GM15510 (cell line): ENCODE data around the gene PTPN5.

Source experiments
- POLR2A ChIP-seq: IDR thresholded peaks from 3 replicates; pipeline ENCODE4 v1.6.1; 2011; ENCODE audit warnings: borderline replicate concordance; ENCODE audit not compliant: insufficient read length; ENCODE audit errors: extremely low read depth

PTPN5 gene

DNA sequence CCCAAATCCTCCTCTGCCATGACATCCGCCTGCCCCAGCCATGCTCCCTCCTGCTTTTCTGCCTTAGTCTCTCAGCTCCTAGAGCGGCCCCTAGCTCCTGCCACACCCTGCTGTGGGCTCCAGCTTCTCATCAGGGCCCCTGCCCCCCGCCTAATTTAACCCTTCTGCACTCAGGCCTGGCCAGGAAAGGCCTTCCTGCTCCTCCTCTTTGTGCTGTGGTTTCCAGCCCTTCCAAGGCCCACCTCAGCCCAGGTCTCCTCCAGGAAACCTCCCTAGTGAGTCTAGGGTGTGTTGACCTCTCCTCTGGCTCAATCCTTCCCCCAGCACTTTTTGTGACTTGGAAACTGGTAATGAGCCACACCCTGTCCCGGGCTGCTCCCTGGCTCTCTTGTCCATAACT is 11.3 kb downstream of the PTPN5 start:
- TF ChIP-seq POLR2A = no peak

DNA sequence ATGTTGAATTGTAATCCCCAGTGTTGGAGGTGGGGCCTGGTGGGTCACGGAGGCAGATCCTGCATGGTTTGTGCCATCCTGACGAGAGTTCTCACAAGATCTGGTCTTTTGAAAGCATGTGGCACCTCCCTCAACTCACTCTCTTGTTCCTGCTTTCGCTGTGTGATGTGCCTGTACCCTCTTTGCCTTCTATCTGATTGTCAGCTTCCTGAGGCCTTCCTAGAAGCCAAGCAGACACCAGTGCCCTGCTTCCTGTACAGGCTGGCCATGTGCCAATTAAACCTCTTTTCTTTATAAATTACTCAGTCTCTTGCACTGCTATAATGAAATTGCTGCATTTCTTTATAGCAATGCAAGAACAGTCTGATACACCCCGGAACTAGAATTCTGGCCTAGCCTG is 13.1 kb downstream of the PTPN5 start:
- no peak for TF ChIP-seq POLR2A

DNA sequence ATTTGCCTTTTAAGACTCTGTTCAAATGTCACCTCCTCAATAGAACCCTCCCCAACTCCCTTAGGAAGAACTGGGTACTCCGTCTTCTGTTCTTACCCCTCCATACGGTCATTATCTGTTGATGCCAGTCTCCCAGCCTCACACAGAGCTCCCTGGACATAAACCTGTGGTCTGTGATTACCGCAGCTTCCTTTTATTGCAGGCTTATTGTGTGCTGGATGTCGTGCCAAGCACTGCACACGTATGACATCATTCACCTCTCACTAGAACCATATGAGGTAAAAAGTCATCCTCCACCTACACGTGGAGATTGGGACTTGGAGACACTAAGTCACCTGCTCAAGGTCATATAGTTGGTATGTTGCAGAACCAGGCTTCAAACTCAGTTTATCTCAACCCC is 15.3 kb downstream of the PTPN5 start:
- TF ChIP-seq POLR2A = no peak

DNA sequence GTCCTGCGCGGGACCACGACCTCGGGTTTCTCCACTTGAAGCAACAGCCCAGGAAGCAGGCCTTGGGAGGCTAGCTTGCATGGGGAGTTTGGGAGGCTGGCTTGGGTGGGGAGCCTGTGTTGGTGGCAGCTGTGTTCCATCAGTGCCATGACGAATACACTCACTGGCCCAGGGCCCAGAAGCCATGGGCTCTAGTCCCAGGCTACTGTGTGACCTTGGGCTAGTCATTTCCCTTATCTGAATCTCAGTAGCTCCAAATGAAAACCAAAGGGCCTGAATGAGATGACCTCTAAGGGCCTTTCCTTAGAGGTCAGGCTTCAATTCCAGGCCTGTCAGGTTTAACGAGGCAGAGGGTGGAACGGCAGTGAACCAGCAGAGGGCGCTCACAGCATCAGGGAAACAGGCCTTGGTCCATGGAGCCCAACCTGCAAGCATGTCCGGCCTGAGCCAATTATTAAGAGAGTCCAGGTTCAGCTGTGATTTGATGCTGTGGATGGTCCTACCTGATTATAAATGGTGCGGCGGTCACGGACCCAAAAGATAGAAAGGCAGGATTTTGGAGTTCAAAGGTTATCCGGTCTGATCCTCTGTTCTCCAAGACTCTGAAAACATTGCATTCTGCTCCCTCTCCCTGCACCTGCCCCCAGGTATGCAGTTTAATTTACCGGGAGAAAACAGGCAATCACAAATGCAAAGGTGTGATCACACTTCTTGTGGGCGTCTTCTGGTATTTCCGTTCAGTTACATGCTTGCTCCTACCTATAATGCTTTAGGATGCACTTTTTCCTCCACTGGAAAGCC is 15.9 kb downstream of the PTPN5 start:
- TF ChIP-seq POLR2A = no peak

DNA sequence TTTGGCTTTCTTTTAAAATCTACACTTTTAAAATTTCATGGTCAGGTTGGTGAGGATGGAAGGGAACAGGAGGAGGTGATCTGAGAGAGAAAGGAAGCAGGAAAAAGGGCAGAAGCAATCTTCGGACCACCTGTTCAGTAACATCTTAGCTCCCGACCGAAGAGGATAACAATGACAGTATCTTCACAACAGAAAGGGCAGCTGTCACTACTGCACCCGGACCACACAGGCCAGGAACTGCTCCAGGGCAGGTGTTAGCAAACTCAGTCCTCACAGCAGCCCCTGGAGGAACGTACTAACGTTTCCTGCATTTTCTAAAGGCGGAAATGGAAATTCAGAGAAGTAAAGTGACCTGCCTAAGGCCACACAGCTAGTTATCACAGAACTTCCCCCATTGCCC is 16.8 kb downstream of the PTPN5 start:
- no peak for TF ChIP-seq POLR2A

DNA sequence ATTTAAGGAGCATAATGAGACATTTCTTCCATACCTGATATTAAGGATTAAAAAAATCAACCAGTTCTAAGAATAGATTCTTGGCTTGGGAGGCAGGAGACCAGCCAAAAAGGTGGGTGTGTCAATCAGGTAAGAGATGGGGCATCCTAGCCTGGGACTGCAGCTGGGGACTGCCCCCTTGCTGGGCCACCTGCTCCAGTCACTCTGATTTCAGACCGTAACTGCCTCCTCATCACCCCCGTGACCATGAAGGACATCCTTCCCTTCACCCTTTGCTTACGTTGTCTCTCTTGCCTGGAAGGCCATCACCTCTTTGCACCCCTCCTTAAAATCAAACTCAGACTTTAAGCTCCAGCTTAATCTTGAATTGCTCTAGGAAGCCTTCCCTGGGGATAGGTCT is 17.9 kb downstream of the PTPN5 start:
- TF ChIP-seq POLR2A = no peak

DNA sequence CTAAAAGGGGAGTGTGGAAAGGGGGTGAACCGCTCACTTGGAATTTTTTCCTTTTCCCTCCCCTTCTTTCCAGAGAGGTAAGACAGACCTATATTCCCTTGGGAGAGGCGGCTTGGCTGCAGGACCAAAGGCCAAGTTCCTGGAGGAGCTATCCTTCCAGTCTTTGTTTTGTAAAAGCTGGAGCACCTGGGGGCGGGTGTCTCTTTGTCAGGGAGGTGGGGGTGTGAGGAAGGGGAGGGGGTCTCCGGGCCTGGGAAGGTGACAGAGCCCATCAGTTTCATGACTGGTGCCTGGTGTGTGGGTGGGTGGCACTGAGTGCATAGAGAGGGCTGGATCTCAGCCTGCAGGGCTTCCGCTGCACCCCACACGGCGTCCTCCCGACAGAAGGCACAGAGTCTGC is 18.5 kb downstream of the PTPN5 start:
- no peak for TF ChIP-seq POLR2A

DNA sequence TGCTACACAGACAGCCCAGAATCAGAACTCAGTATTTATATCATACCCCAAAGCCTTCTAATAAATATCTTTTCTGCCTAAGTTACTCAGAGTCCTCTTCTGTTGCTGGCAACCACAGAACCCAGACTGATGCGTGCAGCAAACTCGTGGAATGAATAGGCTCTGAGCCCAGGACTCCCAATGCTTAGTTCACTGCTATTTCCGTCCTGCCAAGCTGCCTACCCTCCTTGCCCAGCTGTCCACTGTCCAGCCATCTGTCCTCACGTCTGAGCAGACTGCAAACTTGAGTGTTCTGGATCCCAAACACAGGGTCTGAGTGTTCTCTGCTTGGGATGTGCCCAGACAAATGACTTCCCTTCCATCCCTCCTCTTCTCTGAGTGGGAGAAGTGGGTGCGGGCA is 19.4 kb downstream of the PTPN5 start:
- TF ChIP-seq POLR2A = no peak

DNA sequence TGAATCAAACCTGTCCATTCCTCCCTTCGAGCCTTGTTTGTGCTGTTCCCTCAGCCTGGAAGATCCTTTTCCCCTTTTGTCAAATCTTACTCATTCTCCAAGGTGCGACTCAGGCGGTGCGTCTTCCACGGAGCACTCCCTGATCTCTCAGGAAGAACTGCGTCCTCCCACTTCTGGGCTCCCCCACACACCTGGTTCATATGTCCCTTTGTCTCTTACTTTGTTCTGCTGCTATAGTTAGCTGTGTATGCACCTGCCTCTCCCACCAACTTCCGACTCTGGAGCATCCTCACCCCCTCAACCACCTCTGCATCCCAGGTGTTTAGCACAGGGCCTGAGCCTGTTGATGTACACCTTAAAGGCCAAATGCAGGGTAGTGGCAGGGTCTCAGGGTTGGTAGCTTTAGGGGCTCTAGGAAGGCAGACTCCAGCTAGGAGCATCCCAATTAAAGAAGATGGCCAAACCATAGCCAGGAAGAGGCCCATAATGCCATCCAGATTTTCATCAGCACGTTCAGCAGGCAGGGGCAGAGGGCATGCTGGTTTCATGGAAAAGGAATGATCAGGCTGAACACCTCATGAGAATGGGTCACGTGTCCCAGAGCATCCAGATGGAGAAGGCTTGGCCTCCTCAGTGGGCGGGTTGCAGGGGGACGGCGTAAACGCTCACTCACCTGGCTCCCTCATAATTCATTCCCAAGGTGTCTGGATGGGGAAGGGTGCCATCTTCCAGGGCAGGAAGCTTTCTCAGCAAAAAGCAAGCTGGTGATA is 20.1 kb downstream of the PTPN5 start:
- no peak for TF ChIP-seq POLR2A

DNA sequence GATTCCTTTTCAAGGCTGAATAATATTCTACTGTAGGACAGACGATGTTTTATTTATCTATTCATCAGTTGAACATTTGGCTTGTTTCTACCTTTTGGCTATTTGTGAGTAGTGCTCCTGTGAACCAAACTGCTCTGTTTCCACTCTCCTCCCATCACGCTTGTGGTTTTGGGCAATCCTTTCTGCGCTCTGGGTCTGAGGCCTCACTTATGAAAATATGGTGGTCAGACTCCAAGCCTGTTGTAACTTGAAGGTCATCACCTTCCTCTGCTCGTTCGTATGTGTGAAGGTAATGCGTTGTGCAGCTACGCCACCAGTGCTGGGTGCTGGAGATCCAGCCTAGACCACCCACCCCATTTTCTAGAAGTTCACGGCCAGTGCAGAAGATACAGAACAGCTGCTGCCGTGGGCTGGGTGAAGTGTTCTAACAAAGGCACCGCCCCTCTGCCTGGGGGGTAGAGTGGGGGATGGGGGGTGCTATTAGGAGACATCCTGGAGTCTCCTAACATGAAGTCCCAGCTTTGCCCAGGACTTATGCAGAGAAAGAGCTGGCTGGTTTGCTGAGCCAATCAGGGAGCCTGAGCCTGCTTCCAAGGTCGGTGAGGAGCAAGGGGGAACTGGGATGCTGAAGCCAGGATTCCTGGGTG is 21.0 kb downstream of the PTPN5 start:
- TF ChIP-seq POLR2A = no peak

DNA sequence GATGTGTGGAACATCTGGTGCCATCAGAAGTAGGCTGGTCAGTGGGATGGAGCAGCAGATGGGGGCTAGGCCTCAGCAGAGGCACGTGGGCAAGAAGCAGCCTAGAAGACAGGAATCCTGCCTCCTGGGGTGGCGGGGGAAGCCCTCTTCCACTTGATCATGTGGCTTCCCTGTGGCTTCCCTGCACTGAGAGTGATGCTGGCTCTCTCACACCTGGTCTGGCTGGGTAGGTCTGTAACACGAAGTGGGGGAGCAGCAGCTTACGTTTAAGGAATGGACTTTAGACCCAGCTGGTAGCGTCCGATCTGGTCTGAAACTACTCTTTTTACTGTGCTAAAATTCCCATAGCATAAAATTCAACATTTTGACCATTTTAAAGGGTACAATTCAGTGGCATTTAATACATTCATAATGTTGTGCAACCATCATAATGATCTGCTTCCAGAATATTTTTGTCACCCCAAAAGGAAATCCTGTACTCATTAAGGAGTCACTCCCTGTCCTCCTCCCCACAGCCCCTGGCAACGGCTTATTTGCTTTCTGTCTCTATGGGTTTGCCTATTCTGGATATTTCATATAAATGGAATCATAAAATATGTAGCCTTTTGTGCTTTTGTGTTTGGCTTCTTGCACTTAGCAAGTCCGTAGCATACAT is 21.7 kb downstream of the PTPN5 start:
- no peak for TF ChIP-seq POLR2A

DNA sequence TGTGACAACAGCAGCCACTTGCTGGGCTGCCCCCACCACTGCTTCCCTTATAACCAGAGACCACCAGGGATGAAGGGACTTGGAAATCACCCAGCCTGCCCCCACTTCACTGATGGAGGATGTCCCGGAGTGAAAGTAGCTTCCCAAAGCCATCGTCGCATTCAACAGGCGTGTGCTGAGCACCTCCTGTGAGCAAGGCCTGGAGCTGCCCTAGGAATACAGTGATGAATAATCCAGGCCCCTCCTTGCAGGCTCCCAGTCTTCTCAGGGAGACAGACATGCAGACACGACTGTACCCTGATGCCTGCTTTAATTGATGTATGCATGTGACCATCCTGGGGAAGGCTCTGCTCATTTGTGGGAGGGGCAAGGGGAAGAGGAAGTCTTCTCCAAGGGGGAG is 22.6 kb downstream of the PTPN5 start:
- TF ChIP-seq POLR2A = no peak

DNA sequence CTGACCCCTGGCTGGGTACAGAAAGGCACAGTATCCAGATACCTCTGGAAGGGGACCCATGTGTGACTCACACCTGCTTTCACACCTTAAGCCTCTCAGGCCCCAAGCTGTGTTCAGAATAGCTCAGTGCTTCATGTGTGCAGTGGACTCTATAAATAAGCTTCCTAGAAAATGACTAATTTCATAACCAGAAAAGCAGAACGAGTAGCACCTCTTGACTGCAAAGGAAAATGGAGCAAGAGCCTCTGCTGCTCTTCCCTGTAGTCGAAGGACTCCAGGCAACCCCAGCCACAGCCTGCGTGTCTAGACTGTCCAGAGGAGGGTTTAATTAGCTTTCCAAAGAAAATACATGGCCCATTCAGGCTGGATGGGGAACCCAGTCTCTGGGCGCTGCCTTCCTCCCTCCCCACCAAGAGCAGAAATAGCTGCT is 23.1 kb downstream of the PTPN5 start:
- no peak for TF ChIP-seq POLR2A

DNA sequence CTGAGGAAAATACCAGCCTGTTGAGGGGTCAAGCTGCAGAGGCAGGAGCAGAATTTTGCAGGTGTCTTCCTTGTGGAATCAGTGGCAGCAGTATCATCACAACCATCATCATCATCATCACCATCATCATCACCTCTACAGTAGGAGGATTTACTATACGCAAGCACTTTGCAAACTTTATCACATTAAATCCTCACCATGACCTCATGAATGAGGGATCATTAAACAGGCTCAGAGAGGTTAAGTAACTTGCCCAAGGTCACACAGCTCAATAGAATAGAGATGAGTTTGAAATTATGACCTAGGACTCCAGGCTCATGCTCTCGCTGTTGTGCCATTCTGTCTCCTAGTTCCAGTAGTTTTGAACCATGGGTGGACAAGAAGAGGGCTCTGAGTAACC is 25.6 kb downstream of the PTPN5 start:
- TF ChIP-seq POLR2A = no peak

DNA sequence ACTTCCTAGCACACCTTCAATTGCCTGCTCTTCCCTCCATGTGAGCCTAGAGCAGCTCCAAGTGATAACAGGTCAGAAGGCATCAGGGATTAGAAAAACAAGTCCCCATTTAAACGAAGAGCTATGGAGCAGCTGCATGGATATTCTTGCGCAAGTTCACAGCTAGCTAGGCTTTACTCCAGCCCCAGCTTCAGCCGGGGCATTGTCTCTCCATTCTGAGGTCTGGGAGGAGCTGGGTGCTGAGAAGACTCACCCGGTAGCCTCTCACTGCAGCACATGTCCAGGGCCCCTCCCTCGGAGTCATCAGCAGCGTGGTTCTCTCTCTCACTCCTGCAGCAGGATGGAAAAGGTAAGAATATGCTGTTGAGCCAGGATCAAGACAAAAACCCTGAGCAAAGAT is 26.0 kb downstream of the PTPN5 start:
- no peak for TF ChIP-seq POLR2A
